ENCODE results near the gene GASK1A. TPM values are rescaled to one million over a fixed set of nuclear protein-coding genes. Genes with fewer than 3 reads are reported as not detected.

GASK1A gene
- total RNA-seq, 1 experiment from 2014 or later, result 1.4 TPM

DNA sequence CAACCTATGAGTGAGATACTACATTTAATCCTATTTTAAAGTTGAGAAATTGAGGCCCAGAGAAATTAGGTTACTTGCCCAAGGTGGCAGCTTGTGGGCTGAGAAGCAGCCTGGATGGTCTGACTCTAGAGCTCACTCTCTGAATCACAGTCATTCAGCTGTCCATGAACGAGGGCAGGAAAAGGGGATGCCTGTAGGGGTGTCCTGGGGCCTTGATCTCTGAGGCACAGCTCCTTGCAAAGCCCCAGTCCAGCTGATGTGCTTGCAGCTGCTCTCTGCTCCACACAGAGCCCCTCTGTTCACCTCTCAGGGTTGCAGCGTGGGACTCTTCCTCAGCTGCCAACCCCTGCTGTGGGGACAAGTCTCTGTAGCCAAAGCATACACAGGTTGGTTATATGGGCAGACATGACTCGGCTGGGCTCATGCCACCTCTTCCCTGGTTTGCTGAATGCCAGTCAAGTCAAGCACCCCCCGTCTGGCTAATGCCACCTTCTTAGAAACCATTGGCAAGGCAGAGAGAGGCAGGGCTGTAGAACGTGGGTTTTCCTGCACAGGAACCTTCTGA lies 56.8 kb downstream of the GASK1A start:
- H3K36me3 ChIP-seq (ENCODE audit: insufficient read depth, low read length, poor library complexity, severe bottlenecking), result no peaks in the 10 kb centered on the region
- TF ChIP-seq, protein P1, sequence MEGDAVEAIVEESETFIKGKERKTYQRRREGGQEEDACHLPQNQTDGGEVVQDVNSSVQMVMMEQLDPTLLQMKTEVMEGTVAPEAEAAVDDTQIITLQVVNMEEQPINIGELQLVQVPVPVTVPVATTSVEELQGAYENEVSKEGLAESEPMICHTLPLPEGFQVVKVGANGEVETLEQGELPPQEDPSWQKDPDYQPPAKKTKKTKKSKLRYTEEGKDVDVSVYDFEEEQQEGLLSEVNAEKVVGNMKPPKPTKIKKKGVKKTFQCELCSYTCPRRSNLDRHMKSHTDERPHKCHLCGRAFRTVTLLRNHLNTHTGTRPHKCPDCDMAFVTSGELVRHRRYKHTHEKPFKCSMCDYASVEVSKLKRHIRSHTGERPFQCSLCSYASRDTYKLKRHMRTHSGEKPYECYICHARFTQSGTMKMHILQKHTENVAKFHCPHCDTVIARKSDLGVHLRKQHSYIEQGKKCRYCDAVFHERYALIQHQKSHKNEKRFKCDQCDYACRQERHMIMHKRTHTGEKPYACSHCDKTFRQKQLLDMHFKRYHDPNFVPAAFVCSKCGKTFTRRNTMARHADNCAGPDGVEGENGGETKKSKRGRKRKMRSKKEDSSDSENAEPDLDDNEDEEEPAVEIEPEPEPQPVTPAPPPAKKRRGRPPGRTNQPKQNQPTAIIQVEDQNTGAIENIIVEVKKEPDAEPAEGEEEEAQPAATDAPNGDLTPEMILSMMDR (conservative IDR thresholded peaks at IDR 0.05; ENCODE audit: low read depth, low read length), result no peak
- TF ChIP-seq EZH2 (IDR thresholded peaks at IDR 0.05; ENCODE audit: borderline replicate concordance, low read depth, low read length, poor library complexity, severe bottlenecking), result no peak
- POLR2A ChIA-PET (ENCODE audit: low non-redundant PET), result no interaction called here
- H3K27me3 ChIP-seq (replicated peaks; ENCODE audit: insufficient read depth, low read depth, low read length, poor library complexity), result no peaks in the 10 kb centered on the region
- no peak overlapping the region for H3K4me3 ChIP-seq (ENCODE audit: low read depth, low read length, poor library complexity, severe bottlenecking)
- DNase-seq (ENCODE audit: low spot score), result no peak
- H3K4me1 ChIP-seq (ENCODE audit: insufficient read depth, low read length, poor library complexity, severe bottlenecking), result no peaks in the 10 kb centered on the region
- BruUV-seq (replicated peaks), result no TSS peak
- intact Hi-C loops (cut with micrococcal nuclease; ENCODE audit: unreplicated experiment), result no loop called here
- CTCF ChIA-PET, result no interaction called here
- H3K27ac ChIP-seq (ENCODE audit: low read depth, low read length, poor library complexity, severe bottlenecking), result no peak overlapping the region
- H3K9me3 ChIP-seq (ENCODE audit: low read depth, low read length, poor library complexity, severe bottlenecking), result no peaks in the 10 kb centered on the region

DNA sequence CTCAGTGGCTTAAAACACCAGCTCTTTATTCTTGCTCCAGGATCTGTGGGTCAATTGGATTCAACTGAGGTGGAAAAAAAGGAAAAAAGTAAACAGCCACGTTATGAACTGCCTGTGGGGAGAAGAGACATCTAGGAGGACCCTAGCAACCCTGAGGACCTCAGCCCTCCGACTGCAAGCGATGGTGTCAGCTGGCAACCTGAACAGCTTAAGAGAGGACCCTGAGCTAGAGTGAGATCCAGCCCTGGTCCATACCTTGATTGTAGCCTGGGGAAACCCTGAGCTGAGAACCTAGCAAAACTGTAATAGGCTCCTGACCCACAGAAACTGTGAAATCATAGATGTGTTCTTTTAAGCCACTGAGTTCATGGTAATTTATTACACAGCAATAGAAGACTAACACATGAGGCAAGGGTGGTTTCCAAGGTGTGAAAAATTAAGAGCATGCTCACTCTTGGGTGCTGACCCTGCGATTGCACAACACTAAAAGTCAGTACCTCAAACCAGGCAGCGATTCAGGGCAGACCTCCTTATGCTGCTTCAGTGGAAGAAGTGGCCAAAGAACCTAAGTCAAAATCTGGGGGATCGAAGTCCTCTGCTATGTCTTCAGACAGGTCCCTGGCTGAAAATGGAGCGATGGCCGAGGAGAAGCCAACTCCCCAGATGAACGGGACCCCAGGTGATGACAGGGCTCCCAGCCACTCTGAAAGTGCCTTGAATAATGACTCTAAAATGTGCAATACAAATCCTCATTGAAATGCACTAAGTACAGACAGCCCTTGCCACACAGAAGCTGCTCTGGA lies 57.7 kb downstream of the GASK1A start:
- no TSS peak for BruUV-seq (replicated peaks)
- Histone ChIP-seq H3K9me3 (ENCODE audit: low read depth, low read length, poor library complexity, severe bottlenecking) (no peaks in the 10 kb centered on the region), H3K4me1 (ENCODE audit: insufficient read depth, low read length, poor library complexity, severe bottlenecking) (no peaks in the 10 kb centered on the region), H3K4me3 (ENCODE audit: low read depth, low read length, poor library complexity, severe bottlenecking) (no peak overlapping the region), H3K36me3 (ENCODE audit: insufficient read depth, low read length, poor library complexity, severe bottlenecking) (no peaks in the 10 kb centered on the region), H3K27me3 (replicated peaks; ENCODE audit: insufficient read depth, low read depth, low read length, poor library complexity) (no peaks in the 10 kb centered on the region), H3K27ac (ENCODE audit: low read depth, low read length, poor library complexity, severe bottlenecking) (no peak overlapping the region)
- no peak for DNase-seq (ENCODE audit: low spot score)
- TF ChIP-seq EZH2 (IDR thresholded peaks at IDR 0.05; ENCODE audit: borderline replicate concordance, low read depth, low read length, poor library complexity, severe bottlenecking), result no peak
- TF ChIP-seq, protein P1 (conservative IDR thresholded peaks at IDR 0.05; ENCODE audit: low read depth, low read length), result no peak
- ChIA-PET CTCF (no interaction called here), POLR2A (ENCODE audit: low non-redundant PET) (no interaction called here)
- intact Hi-C loops (cut with micrococcal nuclease; ENCODE audit: unreplicated experiment), result no loop called here

DNA sequence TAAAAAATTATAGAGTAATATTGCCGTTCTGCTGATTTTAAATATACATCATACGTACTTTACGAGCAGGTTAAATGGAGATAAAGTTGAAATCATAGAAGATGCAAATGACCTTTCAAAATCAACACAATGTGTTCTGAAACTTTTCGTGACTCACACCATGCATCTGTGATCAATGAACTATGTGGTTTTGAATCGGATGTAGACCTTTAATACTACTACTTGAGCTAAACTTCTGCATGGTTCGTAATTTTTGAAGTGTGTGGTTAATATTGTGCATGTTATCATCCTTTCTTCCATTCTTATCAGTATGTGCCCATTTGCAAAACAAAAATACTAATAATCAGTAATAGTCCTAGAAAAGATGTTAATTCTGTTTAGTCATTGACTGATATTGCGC lies 58.9 kb downstream of the GASK1A start:
- H3K36me3 ChIP-seq (ENCODE audit: insufficient read depth, low read length, poor library complexity, severe bottlenecking), result no peaks in the 10 kb centered on the region
- no peak for DNase-seq (ENCODE audit: low spot score)
- no peaks in the 10 kb centered on the region for H3K4me1 ChIP-seq (ENCODE audit: insufficient read depth, low read length, poor library complexity, severe bottlenecking)
- no peak overlapping the region for H3K4me3 ChIP-seq (ENCODE audit: low read depth, low read length, poor library complexity, severe bottlenecking)
- no TSS peak for BruUV-seq (replicated peaks)
- no peak for TF ChIP-seq EZH2 (IDR thresholded peaks at IDR 0.05; ENCODE audit: borderline replicate concordance, low read depth, low read length, poor library complexity, severe bottlenecking)
- TF ChIP-seq, protein P1 (conservative IDR thresholded peaks at IDR 0.05; ENCODE audit: low read depth, low read length), result no peak
- CTCF ChIA-PET, result no interaction called here
- no peaks in the 10 kb centered on the region for H3K9me3 ChIP-seq (ENCODE audit: low read depth, low read length, poor library complexity, severe bottlenecking)
- H3K27me3 ChIP-seq (replicated peaks; ENCODE audit: insufficient read depth, low read depth, low read length, poor library complexity), result no peaks in the 10 kb centered on the region
- POLR2A ChIA-PET (ENCODE audit: low non-redundant PET), result no interaction called here
- H3K27ac ChIP-seq (ENCODE audit: low read depth, low read length, poor library complexity, severe bottlenecking), result no peak overlapping the region
- intact Hi-C loops (cut with micrococcal nuclease; ENCODE audit: unreplicated experiment), result no loop called here

Measured in A673 (cell line).